HG03108 (cell line): ENCODE data around the gene TCF12.

ENCODE experiments used
- ATAC-seq: cut with Tn5 transposase; IDR thresholded peaks from one replicate; pipeline ENCODE4 v1.9.1; 2021; ENCODE audit warnings: moderate library complexity; ENCODE audit not compliant: unreplicated experiment

TCF12 gene

GRCh38 chr15:57235873-57236272 is 317.4 kb downstream of the TCF12 start:
- ATAC-seq, result no peak

GRCh38 chr15:57236561-57237300 is 318.3 kb downstream of the TCF12 start:
- ATAC-seq, result no peak

GRCh38 chr15:57237301-57237642 is 318.8 kb downstream of the TCF12 start:
- no peak for ATAC-seq

- ATAC-seq, result no peak
These were observed 319.2 kb downstream of the TCF12 start for GRCh38 chr15:57237676-57238075.

- no peak for ATAC-seq
These were observed 326.7 kb downstream of the TCF12 start for GRCh38 chr15:57245130-57245529.

- ATAC-seq, result no peak
These were observed 327.3 kb downstream of the TCF12 start for GRCh38 chr15:57245714-57246113.

GRCh38 chr15:57248074-57248473 is 329.6 kb downstream of the TCF12 start:
- no peak for ATAC-seq

- ATAC-seq, result no peak
These were observed 332.9 kb downstream of the TCF12 start for GRCh38 chr15:57251308-57251707.

GRCh38 chr15:57251941-57252340 is 333.5 kb downstream of the TCF12 start:
- ATAC-seq, result no peak

- ATAC-seq, result no peak
These were observed 334.6 kb downstream of the TCF12 start for GRCh38 chr15:57253082-57253481.

- no peak for ATAC-seq
These were observed 335.1 kb downstream of the TCF12 start for GRCh38 chr15:57253500-57253899.

GRCh38 chr15:57255751-57256341 is 337.4 kb downstream of the TCF12 start:
- no peak for ATAC-seq

- no peak for ATAC-seq
These were observed 338.5 kb downstream of the TCF12 start for GRCh38 chr15:57256939-57257338.

GRCh38 chr15:57259568-57260040 is 341.2 kb downstream of the TCF12 start:
- no peak for ATAC-seq

GRCh38 chr15:57263520-57263919 is 345.1 kb downstream of the TCF12 start:
- ATAC-seq, result no peak

GRCh38 chr15:57272771-57273357 is 354.4 kb downstream of the TCF12 start:
- ATAC-seq, result no peak

GRCh38 chr15:57273402-57273801 is 355.0 kb downstream of the TCF12 start:
- no peak for ATAC-seq

GRCh38 chr15:57278439-57278838 is 360.0 kb downstream of the TCF12 start:
- no peak for ATAC-seq

- ATAC-seq, result no peak
These were observed 362.0 kb downstream of the TCF12 start for GRCh38 chr15:57280464-57280863.

- peak; percentile 41 for ATAC-seq
These were observed 362.9 kb downstream of the TCF12 start for GRCh38 chr15:57281321-57281720.

GRCh38 chr15:57282686-57283085 is 364.2 kb downstream of the TCF12 start:
- no peak for ATAC-seq

GRCh38 chr15:57283774-57284503 is 365.5 kb downstream of the TCF12 start:
- no peak for ATAC-seq
